SW480 (cell line): ENCODE results near the gene SKI.

Source experiments
- DNase-seq: peaks from one replicate; pipeline ENCODE4 v3.0.0-alpha.2; 2016; ENCODE audit warnings: low spot score

SKI gene

DNA sequence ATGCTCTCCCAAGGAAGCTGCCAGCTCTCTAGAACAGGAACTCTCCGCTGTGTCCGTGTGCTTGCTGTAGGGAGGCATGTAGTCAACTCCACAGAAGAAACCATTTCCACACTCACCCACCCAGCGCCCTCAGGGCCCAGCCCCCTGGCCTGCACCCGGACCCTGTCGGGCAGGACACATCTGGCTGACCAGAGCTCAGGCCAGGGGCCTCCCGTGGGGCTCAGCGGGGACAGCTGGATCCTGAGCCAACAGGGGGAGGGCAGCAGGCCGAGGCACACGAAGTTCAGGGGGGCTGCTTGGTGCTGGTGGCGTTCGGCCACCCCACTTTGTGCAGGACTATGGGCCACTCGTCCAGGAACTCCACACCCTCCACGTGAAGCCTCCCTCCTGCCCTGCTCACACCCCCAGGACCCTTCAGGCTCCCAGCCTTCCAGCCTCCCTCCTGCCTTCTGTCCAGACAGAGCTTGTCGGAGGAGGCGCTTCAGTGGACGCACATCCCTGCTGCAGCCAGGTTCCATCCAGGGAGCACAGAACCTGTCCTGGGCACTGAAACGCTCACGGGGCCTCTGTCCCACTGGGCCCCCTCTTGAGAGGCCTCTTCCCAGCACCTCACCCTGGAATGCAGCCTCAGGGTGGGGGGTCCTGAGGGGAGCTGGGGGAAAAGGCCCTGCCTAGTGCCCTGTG, 18.6 kb upstream of the SKI start:
- no peak for DNase-seq

DNA sequence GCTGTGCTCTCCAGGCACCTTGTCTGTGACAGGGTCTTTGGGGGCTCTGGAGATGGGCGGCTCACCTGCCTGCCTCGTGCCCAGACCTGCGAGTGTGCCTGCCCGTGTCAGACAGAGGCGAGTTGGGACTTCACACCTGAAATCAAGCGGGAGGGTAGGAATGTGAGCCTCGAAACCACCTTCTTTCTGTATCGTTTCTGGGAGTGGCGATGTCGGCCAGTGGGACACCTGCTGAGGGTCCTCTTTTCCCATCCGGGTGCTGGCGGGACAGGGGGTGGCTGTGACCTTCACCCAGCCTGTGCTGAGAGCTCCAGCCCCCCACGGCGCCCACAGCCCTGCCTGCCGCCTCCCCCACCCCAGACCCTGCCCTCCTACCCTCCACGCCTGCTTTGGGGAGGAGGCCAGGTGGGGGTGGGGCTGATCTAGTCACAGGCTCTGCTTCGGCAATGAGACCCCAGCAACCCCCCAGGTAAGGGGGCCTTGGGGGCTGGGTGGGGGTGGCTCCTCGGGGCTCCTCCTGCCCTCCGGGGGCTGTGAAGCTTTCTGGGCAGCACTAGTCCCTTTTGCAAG, 17.9 kb upstream of the SKI start:
- no peak for DNase-seq

DNA sequence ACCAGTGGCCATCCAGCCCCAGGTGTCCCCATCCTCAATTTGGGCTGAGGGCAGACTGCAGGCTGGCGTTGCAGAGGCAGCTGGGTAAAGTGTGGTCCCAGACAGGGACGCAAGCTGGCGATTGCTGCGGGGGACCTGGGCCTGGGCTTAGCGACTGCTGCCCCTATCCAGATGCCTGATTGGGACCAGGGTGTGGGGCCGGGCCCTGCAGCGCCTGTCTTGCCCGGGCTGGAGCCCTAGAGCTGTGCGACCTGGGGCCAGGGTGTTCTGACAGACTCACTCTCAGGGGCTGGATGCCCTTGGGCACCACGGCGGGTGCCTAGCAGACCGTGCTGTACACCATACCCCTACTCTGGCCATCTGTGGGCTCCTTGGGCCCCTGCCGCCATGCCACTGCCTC, 17.3 kb upstream of the SKI start:
- no peak for DNase-seq

DNA sequence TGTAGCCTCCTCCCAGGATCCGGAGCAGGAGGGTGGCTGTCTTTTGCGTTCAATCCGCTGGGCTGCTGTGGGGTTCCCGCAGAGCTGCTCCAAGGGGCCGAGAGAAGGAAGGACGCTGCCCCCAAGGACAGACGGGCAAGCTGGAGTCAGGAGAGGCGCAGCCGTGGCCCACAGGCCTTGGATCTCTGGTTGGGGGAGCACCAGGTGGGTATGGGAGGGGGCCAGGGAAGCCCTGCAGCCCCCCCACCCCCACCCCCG, 15.9 kb upstream of the SKI start:
- DNase-seq, result no peak

DNA sequence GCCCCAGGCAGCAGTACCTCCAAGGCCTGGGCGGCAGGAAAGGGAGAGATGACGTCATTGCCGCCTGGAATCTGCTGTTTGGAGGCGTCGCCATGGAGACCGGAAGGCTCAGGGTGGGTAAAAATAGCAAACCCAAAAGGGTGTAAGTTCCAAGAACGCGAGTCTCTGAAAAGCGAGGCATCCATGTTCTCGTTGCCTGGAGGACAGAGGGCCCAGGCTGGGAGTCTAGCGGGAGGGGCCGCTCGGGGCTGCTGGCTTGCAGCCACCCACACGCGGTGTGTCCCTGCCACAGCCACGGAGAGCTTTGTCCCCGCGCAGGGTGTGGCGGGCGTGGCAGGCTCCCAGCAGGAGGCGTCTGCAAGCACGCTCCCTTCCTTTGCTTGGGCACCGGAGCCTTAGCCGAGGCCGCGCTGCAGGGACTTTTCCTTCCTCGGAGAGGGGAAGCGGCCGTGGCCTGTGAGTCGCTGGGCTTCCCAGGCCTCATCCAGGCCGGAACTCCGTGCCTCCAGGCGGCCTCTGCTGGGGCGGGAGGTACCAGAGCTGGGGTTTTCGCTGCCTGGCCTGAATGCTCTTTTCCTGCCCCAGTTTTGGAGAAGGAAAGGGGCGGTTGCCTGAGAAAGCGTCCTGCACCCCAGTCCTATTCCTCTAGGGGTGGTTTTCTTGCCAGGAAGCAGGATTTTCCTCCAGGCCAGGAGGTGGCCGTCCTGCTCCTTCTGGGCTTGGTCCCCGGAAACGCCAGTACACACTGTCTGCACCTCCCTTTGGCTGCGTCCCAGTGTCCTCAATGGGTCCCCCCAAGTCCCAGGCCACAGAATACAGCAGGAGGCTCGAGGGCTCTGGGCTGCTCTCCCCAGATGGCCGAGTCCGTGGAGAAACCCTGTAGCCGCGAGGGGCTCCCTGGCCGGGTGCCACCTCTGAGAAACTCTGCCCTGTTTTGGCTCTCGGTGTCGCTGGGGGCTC, 15.3 kb upstream of the SKI start:
- DNase-seq, result peak; percentile 62

DNA sequence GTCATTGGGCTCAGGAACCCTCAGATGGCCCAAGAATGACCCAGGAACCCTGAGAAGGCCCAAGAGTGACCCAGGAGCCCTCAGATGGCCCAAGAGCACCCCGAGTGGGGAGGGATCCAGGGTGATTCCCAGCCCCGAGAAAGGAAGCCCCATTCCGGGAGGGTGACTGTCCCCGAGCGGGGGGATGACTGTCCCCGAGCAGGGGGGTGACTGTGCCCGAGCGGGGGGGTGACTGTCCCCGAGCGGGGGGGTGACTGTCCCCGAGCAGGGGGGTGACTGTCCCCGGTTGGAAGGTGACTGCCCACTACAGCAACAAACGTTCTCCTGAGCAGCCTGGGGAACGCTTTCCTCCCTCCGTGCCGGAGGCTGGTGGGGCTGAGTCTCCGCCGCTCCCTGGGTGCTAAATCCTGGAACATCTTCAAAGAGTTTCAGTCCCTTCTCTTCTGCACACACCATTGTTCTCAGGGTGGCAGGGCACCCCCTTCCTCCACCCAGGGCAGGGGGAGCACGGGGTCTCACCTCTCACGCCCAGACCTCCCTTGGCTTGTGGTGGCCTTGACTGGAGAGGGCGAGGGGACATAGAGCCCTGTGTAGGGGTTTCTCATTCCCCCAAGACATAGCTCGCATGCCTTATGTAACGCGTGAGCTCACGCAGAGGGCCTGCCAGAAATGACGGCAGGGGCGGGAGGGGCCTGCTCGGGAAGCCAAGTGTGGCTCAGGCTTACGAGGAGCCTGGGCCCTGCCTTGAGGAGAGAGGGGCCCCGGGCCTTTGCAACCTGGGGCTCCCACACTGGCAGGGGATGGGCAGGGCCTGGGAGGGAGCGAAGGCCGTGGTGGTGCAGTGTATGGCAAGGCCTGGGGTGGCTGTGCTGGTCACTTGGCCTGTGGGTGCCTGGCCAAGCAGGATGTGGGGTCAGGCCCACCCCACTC, 14.3 kb upstream of the SKI start:
- no peak for DNase-seq

DNA sequence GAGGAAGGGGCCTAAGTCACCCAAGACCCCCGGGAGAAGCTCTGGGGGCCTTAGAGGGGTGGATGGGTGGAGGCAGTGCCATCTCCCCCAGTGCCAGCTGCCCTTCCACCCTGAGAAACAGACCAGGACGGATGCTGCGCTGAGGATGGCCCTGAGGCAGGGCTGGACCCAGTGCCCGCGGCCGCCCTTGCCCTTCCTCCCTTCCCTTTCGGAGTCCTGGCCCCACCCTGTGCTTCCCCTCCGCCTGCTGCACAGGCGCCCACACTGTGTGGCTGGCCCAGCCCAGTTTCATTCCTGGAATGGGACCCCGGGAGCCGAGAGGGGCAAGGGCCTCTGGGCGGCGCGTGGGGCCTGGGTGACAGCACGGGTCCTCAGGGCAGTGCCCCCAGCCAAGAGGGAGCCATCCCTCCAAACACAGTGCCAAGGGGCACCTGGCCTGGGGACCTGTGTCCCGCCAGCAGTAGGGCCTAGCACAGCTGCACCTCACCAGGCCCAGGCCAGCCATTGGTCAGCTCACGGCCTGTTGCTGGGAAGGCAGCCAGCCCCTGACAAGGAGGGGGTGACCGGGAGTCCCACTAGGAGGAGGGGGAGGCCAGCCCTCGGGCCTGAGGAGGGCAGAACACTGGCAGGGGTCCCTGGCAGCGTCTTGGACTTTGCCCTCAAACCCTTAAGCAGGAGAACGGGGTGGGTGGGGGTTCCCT, 13.4 kb upstream of the SKI start:
- DNase-seq, result no peak

DNA sequence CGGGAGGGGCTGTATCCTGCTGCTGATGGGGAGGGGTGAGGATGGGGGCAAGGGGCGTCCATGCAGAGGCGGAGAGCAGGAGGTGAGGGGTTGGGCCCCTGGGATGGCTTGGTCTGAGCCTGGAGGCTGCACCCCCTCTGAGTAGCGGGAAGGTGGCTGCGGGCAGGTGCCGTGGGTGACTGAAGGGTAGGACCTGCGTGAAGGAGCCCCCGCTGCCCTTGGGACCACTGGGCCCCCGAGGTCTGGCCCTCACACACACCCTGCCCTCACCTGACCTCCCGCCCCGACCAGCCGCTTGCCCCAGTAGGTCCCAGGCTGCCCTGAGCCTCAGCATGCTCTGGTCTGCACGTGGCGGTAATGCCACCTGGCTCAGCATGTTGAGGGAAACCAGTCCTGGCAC, 12.8 kb upstream of the SKI start:
- DNase-seq, result no peak

DNA sequence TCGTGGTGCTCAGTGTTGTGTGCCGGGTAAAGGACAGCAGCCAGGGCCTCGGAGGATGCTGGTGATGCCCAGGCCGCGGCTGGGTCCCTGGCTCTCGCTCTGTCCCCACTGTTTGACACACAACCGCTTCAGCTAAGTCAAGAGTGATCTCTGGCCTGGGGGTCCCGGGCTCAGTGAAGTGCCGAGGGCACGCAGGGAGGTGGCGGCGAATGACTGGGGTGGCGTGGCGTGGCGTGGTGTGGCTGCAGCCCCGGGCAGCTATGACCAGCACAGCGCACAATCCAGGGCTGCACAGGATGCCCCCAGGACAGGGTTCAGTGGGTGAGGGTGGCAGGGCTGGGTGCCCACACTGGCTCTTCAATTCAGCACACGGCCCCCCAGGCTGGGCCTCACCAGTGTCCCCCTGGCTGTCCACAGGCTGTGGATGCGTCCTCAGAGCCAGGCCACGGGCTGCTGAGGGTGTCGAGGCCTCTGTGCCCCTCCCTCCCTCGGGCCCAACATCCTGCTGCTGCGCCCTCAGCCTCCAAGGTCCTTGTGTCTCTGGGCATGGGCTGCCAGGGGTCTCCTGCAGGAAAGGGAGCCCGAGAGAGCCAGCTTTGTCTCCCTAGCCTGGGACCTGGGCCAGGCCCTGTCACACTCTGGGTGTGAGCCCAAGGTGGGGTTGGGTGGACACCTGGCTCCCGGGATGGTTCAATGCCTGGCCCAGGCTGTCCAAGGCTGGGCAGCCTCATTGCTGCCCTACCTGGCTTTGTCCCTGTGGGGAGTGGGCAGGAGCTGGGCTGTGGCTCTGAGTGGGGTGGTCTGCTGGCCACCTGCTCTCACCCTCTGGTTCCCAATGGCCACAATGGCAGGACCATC, 12.0 kb upstream of the SKI start:
- DNase-seq, result no peak

DNA sequence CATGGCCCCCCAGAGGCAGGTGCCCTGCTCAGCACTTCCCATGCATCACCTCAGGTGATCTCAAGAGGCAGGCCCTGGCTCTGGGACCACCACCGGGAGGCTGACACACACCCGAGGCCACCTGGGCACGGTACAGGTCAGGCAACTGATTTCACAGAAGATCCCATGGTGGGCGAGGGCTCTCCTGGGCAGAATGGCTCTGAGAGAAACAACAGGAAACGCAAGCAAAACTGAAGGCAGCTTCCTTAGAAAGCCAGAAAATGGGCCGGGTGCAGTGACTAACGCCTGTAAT, 11.4 kb upstream of the SKI start:
- DNase-seq, result no peak

DNA sequence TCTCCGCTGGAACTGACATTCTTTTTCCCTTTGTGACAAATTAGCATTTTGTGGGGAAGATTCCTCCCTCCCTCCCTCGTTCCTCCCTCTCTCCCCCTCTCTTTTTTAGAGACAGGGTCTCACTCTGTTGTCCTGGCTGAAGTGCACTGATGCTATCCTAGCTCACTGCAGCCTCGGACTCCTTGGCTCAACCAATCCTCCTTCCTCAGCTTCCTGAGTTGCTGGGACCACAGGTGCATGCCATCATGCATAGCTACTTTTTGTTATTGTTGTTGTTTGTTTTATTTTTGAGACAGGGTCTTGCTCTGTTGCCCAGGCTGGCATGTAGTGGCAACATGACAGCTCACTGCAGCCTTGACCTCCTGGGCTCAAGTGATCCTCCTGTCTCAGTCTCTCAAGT, 6.8 kb upstream of the SKI start:
- no peak for DNase-seq

DNA sequence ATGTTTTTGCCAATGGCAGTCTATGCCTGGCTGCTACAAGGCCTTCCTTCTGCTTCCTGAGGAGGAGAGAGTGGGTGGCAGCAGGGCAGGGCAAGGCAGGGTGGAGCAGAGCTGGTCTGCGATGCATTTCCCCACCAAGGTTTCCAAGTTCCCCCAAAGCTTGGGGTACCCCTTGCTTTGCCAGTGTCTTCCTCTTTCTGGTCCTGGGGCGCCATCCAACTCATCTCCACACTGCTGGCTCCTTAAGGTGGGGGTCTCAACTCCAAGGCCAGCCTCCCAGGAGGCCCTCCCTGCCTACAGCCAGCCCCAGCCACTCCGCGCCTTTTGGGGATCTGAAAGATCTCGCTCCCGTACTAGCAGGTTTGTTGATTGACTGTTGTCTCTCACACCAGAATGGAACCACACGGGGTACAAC, 3.9 kb upstream of the SKI start:
- DNase-seq, result no peak

DNA sequence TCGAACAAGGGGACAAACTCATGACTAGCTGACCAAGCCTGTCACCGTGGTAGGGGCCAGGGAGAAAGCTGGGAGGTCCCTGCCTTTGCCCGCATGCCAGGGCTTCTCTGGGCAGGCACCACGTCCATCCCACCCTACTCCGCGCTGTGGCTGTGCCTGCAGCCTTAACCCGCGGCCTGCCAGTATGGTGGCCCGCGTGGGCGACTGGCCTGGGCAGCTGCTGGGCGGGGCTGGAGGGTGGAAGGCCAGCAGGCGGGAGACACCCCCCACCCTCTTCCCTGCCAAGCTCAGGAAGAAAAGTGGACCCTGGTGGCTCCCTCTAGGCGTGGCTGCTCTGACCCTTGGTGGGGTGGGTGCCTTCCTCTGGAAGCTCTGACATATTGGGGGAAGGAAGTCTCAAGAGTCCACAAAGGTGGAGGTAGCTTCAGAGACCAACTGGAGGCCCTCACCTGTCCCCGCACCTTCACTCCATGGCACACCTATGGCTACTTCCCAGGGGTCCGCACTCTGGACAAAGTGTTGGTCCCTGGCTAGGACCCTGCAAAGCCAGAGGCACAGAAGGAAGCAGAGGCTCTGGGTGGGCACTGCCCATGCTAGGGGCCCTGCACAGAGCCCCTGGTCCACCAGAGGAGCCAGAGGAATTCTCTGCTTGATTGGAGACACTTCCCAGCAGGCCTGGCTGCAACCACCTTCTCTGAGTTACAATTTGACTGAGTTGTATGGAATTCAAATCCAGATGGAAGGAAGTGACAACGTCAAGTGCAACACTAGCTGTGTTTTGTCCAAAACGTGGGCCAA, 3.3 kb upstream of the SKI start:
- DNase-seq, result no peak

DNA sequence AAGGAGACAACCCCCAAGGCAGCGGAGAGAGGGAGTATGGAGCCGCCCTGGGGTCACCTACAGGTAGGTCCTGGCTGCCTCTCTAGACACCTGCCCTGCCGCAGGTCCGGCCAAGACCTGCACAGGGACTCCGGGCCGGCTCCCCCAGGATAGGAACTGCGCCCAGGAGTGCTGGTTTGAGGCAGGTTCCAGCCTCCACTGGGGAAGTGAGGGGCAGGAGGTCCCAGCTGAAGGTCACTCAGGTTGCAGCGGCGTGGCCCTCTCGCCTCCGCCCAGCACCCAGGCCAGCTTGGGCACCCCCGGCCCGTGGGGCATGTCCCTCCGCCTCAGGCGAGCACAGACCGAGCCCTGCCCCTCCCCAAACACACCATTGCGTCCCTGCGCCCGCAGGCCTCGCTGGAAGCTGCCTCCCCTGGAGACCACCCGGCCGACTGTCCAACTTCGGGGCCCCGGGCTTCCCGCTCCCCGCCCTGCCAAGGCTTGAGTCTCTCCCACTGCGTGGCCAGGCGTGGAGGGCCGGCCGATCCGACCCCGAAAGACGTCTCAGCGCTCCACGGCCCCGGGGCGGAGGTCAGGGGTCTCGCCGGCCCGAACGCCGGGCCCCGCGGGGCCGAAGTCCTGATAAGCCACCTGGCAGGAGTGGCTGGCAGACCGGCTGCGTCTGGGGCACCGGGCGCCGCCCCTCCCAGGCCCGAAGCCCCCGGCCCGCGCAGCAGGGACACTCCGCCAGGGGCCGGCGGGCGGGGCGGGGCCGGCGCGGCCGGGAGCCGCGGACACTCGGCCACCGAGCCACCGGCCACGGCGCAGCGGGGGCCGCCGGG, 1.4 kb upstream of the SKI start:
- DNase-seq, result no peak

DNA sequence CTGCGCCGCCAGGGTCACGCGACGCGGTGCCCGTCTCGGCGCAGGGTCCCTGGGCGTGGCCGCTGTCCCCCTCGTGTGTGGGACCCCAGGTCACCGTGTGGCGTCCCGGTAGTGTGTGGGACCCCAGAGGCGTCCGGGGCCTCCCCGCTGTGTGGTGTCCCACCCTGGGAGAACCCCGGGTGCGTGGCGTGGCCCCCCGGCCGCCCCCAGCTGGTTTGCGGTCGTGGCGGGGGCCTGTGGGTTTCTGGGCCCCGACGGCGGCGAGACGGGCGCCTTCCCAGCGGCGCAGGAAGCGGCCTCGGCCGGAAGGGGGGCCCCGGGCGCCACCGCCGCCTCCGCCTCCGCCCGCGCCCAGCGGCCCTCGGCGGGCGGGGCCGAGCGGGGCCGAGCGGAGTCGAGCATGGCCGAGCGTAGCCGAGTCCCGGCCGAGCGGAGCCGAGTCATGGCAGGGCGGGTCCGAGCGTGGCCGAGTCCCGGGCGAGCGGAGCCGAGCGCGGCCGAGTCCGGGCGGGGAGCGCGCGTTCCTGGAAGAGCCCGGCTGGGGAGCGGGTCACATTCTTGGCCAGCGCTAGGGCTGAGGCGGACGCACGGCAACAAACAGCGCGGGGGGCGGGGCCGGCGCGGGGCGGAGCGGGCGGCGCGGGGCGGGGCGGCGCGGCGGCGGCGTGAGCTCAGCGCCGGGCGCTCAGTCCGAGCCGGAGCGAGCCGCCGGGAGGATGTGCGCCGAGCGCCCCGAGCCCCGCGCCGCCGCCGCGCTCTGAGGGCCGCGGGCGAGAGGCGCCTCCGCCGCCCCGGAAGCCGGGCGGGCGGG, 568 bp upstream of the SKI start:
- peak; percentile 95 for DNase-seq

DNA sequence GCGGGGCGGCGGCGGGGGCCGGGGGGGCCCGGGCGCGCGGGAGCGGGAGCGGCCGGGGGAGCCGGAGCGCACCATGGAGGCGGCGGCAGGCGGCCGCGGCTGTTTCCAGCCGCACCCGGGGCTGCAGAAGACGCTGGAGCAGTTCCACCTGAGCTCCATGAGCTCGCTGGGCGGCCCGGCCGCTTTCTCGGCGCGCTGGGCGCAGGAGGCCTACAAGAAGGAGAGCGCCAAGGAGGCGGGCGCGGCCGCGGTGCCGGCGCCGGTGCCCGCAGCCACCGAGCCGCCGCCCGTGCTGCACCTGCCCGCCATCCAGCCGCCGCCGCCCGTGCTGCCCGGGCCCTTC, 546 bp downstream of the SKI start:
- DNase-seq, result no peak

DNA sequence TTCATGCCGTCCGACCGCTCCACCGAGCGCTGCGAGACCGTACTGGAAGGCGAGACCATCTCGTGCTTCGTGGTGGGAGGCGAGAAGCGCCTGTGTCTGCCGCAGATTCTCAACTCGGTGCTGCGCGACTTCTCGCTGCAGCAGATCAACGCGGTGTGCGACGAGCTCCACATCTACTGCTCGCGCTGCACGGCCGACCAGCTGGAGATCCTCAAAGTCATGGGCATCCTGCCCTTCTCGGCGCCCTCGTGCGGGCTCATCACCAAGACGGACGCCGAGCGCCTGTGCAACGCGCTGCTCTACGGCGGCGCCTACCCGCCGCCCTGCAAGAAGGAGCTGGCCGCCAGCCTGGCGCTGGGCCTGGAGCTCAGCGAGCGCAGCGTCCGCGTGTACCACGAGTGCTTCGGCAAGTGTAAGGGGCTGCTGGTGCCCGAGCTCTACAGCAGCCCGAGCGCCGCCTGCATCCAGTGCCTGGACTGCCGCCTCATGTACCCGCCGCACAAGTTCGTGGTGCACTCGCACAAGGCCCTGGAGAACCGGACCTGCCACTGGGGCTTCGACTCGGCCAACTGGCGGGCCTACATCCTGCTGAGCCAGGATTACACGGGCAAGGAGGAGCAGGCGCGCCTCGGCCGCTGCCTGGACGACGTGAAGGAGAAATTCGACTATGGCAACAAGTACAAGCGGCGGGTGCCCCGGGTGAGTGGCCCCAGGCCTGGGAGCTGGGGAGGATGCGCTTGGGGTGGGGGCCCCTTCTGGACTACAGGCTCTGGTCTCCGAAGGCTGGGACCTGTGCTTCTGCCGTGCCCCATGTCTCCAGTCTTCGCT, 1.1 kb downstream of the SKI start:
- DNase-seq, result peak; percentile 39
